HL-60 (cell line): ENCODE data around the gene NAA80.

Experiments used
- DNase-seq, 2 experiments: peaks; one replicate each; pipeline ENCODE4 v3.0.0-alpha.2; 2010 to 2020; ENCODE audit warnings: low read depth in 1 of 2, low spot score in 1 of 2
- H3K27ac ChIP-seq: fragments of 250-450 bp; sonication (Bioruptor Pico); replicated peaks from 2 replicates; pipeline ENCODE4 v1.5.1; 2020; ENCODE audit warnings: mild to moderate bottlenecking, moderate library complexity
- H3K27me3 ChIP-seq: fragments of 250-450 bp; sonication (Bioruptor Pico); 2 replicates; pipeline ENCODE4 v1.5.1; 2021; ENCODE audit warnings: mild to moderate bottlenecking, moderate library complexity; ENCODE audit not compliant: insufficient read depth, poor library complexity, severe bottlenecking
- H3K4me3 ChIP-seq: replicated peaks from 2 replicates; pipeline ENCODE4 v1.5.1; 2011; ENCODE audit warnings: mild to moderate bottlenecking, control low read depth, low read length; ENCODE audit not compliant: insufficient read depth
- GABPA ChIP-seq: IDR thresholded peaks from 2 replicates; pipeline ENCODE4 v1.6.1; 2012; ENCODE audit warnings: low read depth
- POLR2AphosphoS5 ChIP-seq: IDR thresholded peaks from 2 replicates; pipeline ENCODE4 v1.6.1; 2012; ENCODE audit warnings: low read depth
- SPI1 ChIP-seq: IDR thresholded peaks from 2 replicates; pipeline ENCODE4 v1.6.1; 2012; ENCODE audit warnings: low read depth, mild to moderate bottlenecking, borderline replicate concordance
- TF ChIP-seq, protein P1 (sequence below): IDR thresholded peaks from one replicate; pipeline ENCODE4 v1.5.1; 2011; ENCODE audit warnings: low read length, control low read depth, inconsistent platforms; ENCODE audit not compliant: insufficient read depth
- TF ChIP-seq, protein P2 (sequence below): IDR thresholded peaks from 2 replicates; pipeline ENCODE4 v1.6.1; 2012; ENCODE audit warnings: low read depth; ENCODE audit not compliant: insufficient replicate concordance

NAA80 gene

DNA sequence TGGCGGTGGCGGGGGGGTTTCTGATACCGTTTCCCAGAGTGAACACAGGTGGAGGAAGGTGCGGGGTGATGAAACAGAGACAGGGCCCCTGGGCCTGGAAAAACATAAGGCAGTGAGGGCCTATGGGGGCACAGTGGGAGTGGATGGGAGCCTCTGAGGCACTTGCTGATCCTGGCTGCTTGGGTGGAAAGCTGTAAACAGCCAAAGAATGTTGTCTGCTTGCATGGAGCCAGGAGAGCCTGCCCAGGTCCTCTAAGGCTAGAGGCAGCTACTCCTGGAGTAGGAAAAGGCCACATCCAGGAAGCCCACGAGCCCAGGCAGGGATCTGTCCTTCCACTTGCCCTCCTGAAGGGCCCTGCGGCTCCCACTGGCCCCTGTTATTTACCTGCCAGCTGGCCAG is 33.2 kb downstream of the NAA80 start:
- no peak overlapping the region for H3K4me3 ChIP-seq
- TF ChIP-seq, protein P1, sequence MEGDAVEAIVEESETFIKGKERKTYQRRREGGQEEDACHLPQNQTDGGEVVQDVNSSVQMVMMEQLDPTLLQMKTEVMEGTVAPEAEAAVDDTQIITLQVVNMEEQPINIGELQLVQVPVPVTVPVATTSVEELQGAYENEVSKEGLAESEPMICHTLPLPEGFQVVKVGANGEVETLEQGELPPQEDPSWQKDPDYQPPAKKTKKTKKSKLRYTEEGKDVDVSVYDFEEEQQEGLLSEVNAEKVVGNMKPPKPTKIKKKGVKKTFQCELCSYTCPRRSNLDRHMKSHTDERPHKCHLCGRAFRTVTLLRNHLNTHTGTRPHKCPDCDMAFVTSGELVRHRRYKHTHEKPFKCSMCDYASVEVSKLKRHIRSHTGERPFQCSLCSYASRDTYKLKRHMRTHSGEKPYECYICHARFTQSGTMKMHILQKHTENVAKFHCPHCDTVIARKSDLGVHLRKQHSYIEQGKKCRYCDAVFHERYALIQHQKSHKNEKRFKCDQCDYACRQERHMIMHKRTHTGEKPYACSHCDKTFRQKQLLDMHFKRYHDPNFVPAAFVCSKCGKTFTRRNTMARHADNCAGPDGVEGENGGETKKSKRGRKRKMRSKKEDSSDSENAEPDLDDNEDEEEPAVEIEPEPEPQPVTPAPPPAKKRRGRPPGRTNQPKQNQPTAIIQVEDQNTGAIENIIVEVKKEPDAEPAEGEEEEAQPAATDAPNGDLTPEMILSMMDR = no peak
- TF ChIP-seq, protein P2, sequence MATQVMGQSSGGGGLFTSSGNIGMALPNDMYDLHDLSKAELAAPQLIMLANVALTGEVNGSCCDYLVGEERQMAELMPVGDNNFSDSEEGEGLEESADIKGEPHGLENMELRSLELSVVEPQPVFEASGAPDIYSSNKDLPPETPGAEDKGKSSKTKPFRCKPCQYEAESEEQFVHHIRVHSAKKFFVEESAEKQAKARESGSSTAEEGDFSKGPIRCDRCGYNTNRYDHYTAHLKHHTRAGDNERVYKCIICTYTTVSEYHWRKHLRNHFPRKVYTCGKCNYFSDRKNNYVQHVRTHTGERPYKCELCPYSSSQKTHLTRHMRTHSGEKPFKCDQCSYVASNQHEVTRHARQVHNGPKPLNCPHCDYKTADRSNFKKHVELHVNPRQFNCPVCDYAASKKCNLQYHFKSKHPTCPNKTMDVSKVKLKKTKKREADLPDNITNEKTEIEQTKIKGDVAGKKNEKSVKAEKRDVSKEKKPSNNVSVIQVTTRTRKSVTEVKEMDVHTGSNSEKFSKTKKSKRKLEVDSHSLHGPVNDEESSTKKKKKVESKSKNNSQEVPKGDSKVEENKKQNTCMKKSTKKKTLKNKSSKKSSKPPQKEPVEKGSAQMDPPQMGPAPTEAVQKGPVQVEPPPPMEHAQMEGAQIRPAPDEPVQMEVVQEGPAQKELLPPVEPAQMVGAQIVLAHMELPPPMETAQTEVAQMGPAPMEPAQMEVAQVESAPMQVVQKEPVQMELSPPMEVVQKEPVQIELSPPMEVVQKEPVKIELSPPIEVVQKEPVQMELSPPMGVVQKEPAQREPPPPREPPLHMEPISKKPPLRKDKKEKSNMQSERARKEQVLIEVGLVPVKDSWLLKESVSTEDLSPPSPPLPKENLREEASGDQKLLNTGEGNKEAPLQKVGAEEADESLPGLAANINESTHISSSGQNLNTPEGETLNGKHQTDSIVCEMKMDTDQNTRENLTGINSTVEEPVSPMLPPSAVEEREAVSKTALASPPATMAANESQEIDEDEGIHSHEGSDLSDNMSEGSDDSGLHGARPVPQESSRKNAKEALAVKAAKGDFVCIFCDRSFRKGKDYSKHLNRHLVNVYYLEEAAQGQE = no peak
- no peak for TF ChIP-seq SPI1
- no peak for TF ChIP-seq GABPA
- no peak for TF ChIP-seq POLR2AphosphoS5
- no peak overlapping the region for H3K27ac ChIP-seq
- peaks cover 16% of the 10 kb centered on the region for H3K27me3 ChIP-seq
- no peak for DNase-seq

DNA sequence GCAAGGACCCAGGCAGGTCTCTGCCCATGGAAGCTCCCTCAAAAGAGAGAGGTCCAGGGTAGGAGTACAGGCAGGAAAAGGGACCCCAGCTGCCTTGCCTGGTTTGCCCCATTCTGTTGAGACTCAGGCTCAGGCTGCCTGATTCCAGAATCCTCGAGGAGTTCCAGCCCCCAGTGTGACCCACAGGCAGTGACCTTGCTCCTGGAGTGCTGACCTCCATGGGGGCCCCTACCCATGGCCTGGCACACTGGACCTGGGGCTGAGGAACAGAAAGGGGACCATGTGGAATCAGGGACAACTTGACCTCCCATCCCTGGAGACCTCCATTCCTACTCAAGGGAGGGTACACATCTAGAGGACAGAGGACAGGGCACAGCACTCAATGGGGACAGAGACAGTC is 33.6 kb downstream of the NAA80 start:
- no peak overlapping the region for H3K27ac ChIP-seq
- peaks cover 16% of the 10 kb centered on the region for H3K27me3 ChIP-seq
- TF ChIP-seq SPI1 (no peak), POLR2AphosphoS5 (no peak), GABPA (no peak)
- TF ChIP-seq, protein P2 = no peak
- H3K4me3 ChIP-seq = no peak overlapping the region
- DNase-seq = no peak

DNA sequence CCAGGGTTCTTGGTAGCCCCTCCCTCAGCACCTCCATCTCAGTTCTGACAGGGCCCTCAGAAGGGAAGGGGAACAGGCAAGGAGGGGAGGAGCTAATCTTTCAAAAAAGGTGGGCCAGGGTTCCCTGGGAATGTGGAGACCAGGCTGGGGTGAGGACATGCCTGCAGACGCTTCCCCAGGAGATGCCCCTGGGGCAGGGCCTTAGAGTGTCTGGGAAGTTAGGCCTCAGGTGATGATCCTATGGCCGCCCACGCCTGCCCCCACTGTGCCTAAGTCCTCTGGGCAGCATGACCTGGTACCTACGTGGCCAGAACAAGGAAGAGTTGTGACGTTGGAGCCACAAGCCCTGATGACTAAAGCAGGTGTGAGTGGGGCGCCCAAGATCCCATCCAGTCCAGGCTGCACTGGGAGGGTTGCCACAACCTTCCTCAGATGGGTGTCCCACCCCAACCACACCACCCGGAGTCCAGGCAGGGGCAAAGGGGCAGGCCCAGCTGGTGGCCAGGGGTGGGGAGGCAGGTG is 34.2 kb downstream of the NAA80 start:
- H3K4me3 ChIP-seq = no peak overlapping the region
- no peak for DNase-seq
- TF ChIP-seq, protein P2 = no peak
- TF ChIP-seq GABPA (no peak), POLR2AphosphoS5 (no peak), SPI1 (no peak)
- TF ChIP-seq, protein P1 = no peak
- no peak overlapping the region for H3K27ac ChIP-seq
- H3K27me3 ChIP-seq = peaks cover 16% of the 10 kb centered on the region
